KMS-11 (cell line): Measurements from ENCODE around the gene NIPBL.
"Not testable (repeated sequence)": the region's sequence is repeated elsewhere in the genome, so short reads cannot be mapped to it uniquely, and the experiment has no call there.

ENCODE experiments used
- H2AFZ ChIP-seq: fragments of 200-600 bp; sonication (generic); 2 replicates; pipeline ENCODE4 v1.6.1; 2016; ENCODE audit warnings: antibody characterized with exemption, mixed run types, low read depth
- H3K27ac ChIP-seq: fragments of 200-600 bp; sonication (generic); 2 replicates; pipeline ENCODE4 v1.6.1; 2016; ENCODE audit warnings: mild to moderate bottlenecking, mixed run types
- H3K27me3 ChIP-seq: fragments of 200-600 bp; sonication (generic); 2 replicates; pipeline ENCODE4 v1.6.1; 2017; ENCODE audit warnings: mild to moderate bottlenecking, low read depth, mixed run types, moderate library complexity; ENCODE audit not compliant: insufficient read depth
- H3K36me3 ChIP-seq: fragments of 200-600 bp; sonication (generic); 2 replicates; pipeline ENCODE4 v1.6.1; 2017; ENCODE audit warnings: mild to moderate bottlenecking, mixed run types; ENCODE audit not compliant: insufficient read depth
- H3K4me1 ChIP-seq: fragments of 200-600 bp; sonication (generic); 2 replicates; pipeline ENCODE4 v1.6.1; 2016; ENCODE audit warnings: mild to moderate bottlenecking, low read depth, mixed run types; ENCODE audit not compliant: poor library complexity, severe bottlenecking
- H3K4me2 ChIP-seq: fragments of 200-600 bp; sonication (generic); 2 replicates; pipeline ENCODE4 v1.7.0; 2016; ENCODE audit warnings: mild to moderate bottlenecking, mixed run types
- H3K4me3 ChIP-seq: fragments of 200-600 bp; sonication (generic); IDR thresholded peaks from 2 replicates; pipeline ENCODE4 v1.6.1; 2017; ENCODE audit warnings: low read depth, low read length, mixed read lengths; ENCODE audit not compliant: insufficient read depth
- H3K79me2 ChIP-seq: fragments of 200-600 bp; sonication (generic); 2 replicates; pipeline ENCODE4 v1.6.1; 2016; ENCODE audit warnings: low read depth, mixed run types; ENCODE audit not compliant: insufficient read depth
- H3K9ac ChIP-seq: fragments of 200-600 bp; sonication (generic); 2 replicates; pipeline ENCODE4 v1.6.1; 2016; ENCODE audit warnings: mild to moderate bottlenecking, mixed run types
- H4K20me1 ChIP-seq: fragments of 200-600 bp; sonication (generic); 2 replicates; pipeline ENCODE4 v1.6.1; 2016; ENCODE audit warnings: mild to moderate bottlenecking, mixed run types; ENCODE audit not compliant: insufficient read depth
- TF ChIP-seq, protein P1 (sequence below): fragments of 200-600 bp; sonication (generic); conservative IDR thresholded peaks from 2 replicates; pipeline ENCODE4 v1.6.1; 2017; ENCODE audit warnings: low read depth, mild to moderate bottlenecking, antibody characterized with exemption, low read length, moderate library complexity, mixed read lengths

NIPBL gene

DNA sequence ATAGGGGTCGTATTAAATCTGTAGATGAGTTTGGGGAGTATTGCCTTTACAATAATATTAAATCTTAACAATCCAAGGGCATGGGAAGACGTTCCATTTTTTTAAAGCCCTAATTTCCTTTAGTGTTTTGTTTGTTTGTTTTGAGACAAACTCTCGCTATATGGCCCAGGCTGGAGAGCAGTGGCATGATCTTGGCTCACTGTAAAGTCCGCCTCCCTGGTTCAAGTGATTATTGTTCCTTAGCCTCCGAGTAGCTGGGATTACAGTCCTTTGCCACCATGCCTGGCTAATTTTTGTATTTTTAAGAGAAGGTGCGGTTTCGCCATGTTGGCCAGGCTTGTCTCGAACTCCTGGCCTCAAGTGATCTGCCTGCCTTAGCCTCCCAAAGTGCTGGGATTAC is 19.9 kb downstream of the NIPBL start:
- H3K4me1 ChIP-seq: peaks cover 14% of the 10 kb centered on the region
- no peak overlapping the region for H3K9ac ChIP-seq
- H3K79me2 ChIP-seq: peaks cover 92% of the 10 kb centered on the region
- TF ChIP-seq, protein P1, sequence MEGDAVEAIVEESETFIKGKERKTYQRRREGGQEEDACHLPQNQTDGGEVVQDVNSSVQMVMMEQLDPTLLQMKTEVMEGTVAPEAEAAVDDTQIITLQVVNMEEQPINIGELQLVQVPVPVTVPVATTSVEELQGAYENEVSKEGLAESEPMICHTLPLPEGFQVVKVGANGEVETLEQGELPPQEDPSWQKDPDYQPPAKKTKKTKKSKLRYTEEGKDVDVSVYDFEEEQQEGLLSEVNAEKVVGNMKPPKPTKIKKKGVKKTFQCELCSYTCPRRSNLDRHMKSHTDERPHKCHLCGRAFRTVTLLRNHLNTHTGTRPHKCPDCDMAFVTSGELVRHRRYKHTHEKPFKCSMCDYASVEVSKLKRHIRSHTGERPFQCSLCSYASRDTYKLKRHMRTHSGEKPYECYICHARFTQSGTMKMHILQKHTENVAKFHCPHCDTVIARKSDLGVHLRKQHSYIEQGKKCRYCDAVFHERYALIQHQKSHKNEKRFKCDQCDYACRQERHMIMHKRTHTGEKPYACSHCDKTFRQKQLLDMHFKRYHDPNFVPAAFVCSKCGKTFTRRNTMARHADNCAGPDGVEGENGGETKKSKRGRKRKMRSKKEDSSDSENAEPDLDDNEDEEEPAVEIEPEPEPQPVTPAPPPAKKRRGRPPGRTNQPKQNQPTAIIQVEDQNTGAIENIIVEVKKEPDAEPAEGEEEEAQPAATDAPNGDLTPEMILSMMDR: no peak
- H3K4me3 ChIP-seq: no peak overlapping the region
- H3K4me2 ChIP-seq: no peak overlapping the region
- peaks cover 18% of the 10 kb centered on the region; the same call in 1 of the 2 replicates for H4K20me1 ChIP-seq
- no peak overlapping the region for H2AFZ ChIP-seq
- no peak overlapping the region for H3K27ac ChIP-seq
- no peaks in the 10 kb centered on the region for H3K27me3 ChIP-seq
- no peaks in the 10 kb centered on the region for H3K36me3 ChIP-seq

DNA sequence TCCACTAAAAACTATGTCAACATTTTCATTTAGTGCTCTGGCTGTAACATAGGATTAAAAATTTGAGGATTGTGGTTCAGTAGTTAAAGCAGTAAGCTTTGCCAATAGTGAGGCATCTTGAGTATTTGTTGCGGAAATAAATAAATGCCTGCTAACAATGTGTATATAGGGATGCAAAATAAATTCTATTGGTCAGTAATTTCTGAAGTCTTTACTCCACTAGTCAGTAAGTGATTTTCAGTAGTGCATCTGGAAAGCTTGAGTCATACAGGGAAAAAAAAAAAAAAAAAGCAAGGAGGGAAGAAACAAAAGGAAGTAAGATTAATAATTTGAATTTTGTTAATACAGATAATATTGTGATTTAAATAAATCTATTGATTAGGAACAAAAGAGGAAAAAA is 21.0 kb downstream of the NIPBL start:
- Histone ChIP-seq H3K36me3 (no peaks in the 10 kb centered on the region), H3K9ac (no peak overlapping the region), H3K4me3 (no peak overlapping the region), H2AFZ (no peak overlapping the region), H3K4me1 (peaks cover 22% of the 10 kb centered on the region), H4K20me1 (peaks cover 18% of the 10 kb centered on the region; the same call in 1 of the 2 replicates), H3K27ac (no peak overlapping the region), H3K27me3 (no peaks in the 10 kb centered on the region), H3K4me2 (no peak overlapping the region), H3K79me2 (peaks cover 98% of the 10 kb centered on the region)
- TF ChIP-seq, protein P1: no peak

DNA sequence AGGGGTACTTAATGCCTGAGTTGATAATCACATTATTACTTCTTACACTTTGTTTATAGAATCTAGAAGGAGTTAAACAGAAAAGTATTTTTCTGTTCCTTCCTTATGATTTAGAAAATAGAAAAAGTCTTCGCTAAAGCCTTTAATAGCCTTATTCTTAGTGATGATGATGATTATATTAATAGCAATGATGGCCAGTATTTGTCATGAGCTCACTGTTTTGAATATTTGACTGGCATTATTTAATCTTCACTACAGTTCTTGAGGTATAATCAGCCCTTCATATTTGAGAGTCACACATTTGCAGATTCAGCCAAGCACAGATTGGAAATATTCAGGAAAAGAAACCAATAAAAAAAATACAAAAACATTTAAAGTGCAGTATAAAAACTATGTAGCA is 23.3 kb downstream of the NIPBL start:
- H3K27ac ChIP-seq: no peak overlapping the region
- H3K27me3 ChIP-seq: no peaks in the 10 kb centered on the region
- H3K4me2 ChIP-seq: no peak overlapping the region
- H3K79me2 ChIP-seq: peaks cover 100% of the 10 kb centered on the region
- H3K36me3 ChIP-seq: no peaks in the 10 kb centered on the region
- H3K9ac ChIP-seq: no peak overlapping the region
- no peak overlapping the region for H2AFZ ChIP-seq
- no peak overlapping the region for H3K4me3 ChIP-seq
- peaks cover 11% of the 10 kb centered on the region for H3K4me1 ChIP-seq
- peaks cover 14% of the 10 kb centered on the region; the same call in 1 of the 2 replicates for H4K20me1 ChIP-seq
- TF ChIP-seq, protein P1: no peak

DNA sequence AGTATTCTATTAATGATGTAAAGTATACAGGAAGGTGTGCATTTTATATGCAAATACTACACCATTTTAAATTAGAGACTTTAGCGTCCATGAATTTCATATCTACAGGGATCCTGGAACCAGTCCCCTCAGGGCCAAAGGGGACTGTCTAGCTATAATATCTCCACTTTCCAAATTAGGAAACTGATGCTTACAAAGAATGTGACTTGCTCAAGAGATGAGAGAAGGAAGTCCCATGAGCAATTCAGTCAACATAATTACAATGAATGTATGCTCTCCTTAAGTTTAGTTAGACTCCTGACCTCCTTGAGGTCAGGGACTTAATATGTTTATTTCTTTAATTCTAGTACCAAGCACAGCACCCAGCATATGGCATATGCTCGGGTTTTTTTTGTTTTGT is 23.7 kb downstream of the NIPBL start:
- H3K4me2 ChIP-seq: no peak overlapping the region

DNA sequence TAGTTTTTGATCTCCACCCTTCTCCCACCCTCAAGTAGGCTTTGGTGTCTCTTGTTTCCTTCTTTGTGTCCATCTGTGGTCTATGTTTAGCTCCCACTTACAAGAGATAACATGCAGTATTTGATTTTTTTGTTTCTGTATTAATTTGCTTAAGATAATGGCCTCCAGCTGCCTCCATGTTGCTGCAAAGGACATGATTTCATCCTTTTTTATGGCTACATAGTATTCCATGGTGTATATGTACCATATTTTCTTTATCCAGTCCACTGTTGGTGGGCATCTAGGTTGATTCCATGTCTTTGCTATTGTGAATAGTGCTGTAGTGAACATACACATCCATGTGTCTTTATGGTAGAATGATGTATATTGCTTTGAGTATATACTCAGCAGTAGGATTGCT is 24.5 kb downstream of the NIPBL start:
- not testable (repeated sequence) for H3K4me2 ChIP-seq, H3K27me3 ChIP-seq, H4K20me1 ChIP-seq, H3K9ac ChIP-seq, H3K36me3 ChIP-seq, H2AFZ ChIP-seq, H3K4me3 ChIP-seq, H3K4me1 ChIP-seq, H3K27ac ChIP-seq
- peaks cover 95% of the 10 kb centered on the region for H3K79me2 ChIP-seq

More for the DNA sequence above, 23.7 kb downstream of the NIPBL start:
- H3K4me1 ChIP-seq: peaks cover 8% of the 10 kb centered on the region
- no peaks in the 10 kb centered on the region for H3K27me3 ChIP-seq
- peaks cover 100% of the 10 kb centered on the region for H3K79me2 ChIP-seq
- no peak overlapping the region for H3K9ac ChIP-seq
- no peak overlapping the region for H3K27ac ChIP-seq
- no peak overlapping the region for H3K4me3 ChIP-seq
- no peaks in the 10 kb centered on the region for H3K36me3 ChIP-seq
- TF ChIP-seq, protein P1: no peak
- no peak overlapping the region for H2AFZ ChIP-seq
- H4K20me1 ChIP-seq: peaks cover 11% of the 10 kb centered on the region; the same call in 1 of the 2 replicates
